Measurements from ENCODE around the gene SLC36A4. TPM values are rescaled to one million over a fixed set of nuclear protein-coding genes. Genes with fewer than 3 reads are reported as not detected.
A peak's percentile ranks its signal among the peaks of the same experiment; 100 is the strongest.
"Not testable (repeated sequence)": the region's sequence is repeated elsewhere in the genome, so short reads cannot be mapped to it uniquely, and the experiment has no call there.

SLC36A4 gene
- total RNA-seq, 6 experiments from 2014 or later: 10.6 to 18.5 (median 13.7) TPM

GRCh38 chr11:93114304-93114703, 83.5 kb downstream of the SLC36A4 start:
- H3K27me3 Mint-ChIP-seq (ENCODE audit: insufficient read depth): peaks cover 11% of the 10 kb centered on the region
- peaks cover 10% of the 10 kb centered on the region for H3K4me1 Mint-ChIP-seq (ENCODE audit: low read depth)
- H3K9me3 Mint-ChIP-seq: no peaks in the 10 kb centered on the region
- H3K4me3 Mint-ChIP-seq: no peak overlapping the region
- no peak for DNase-seq
- no peak overlapping the region for H3K27ac Mint-ChIP-seq
- no peaks in the 10 kb centered on the region for H3K36me3 Mint-ChIP-seq (ENCODE audit: low read depth)
- no peak for TF ChIP-seq CTCF (IDR thresholded peaks at IDR 0.05)

- H3K4me1 Mint-ChIP-seq (ENCODE audit: low read depth): peaks cover 10% of the 10 kb centered on the region
- H3K9me3 Mint-ChIP-seq: no peaks in the 10 kb centered on the region
- H3K27ac Mint-ChIP-seq: no peak overlapping the region
- H3K27me3 Mint-ChIP-seq (ENCODE audit: insufficient read depth): peaks cover 12% of the 10 kb centered on the region
- H3K4me3 Mint-ChIP-seq: no peak overlapping the region
- H3K36me3 Mint-ChIP-seq (ENCODE audit: low read depth): no peaks in the 10 kb centered on the region
- no peak for DNase-seq
- no peak for TF ChIP-seq CTCF (IDR thresholded peaks at IDR 0.05)
Observed at GRCh38 chr11:93113824-93114223, 84.0 kb downstream of the SLC36A4 start.

GRCh38 chr11:93111147-93111546, 86.6 kb downstream of the SLC36A4 start:
- H3K27ac Mint-ChIP-seq; H3K27me3 Mint-ChIP-seq (ENCODE audit: insufficient read depth); H3K9me3 Mint-ChIP-seq; DNase-seq; H3K4me3 Mint-ChIP-seq; H3K36me3 Mint-ChIP-seq (ENCODE audit: low read depth); H3K4me1 Mint-ChIP-seq (ENCODE audit: low read depth): not testable (repeated sequence)

GRCh38 chr11:93100211-93100610, 97.6 kb downstream of the SLC36A4 start:
- TF ChIP-seq CTCF (IDR thresholded peaks at IDR 0.05): no peak
- H3K27me3 Mint-ChIP-seq (ENCODE audit: insufficient read depth): peaks cover 3% of the 10 kb centered on the region
- peak overlapping the region; percentile 80 for H3K27ac Mint-ChIP-seq
- H3K4me3 Mint-ChIP-seq: peak overlapping the region; percentile 70
- peak; percentile 76 for DNase-seq
- peaks cover 30% of the 10 kb centered on the region for H3K4me1 Mint-ChIP-seq (ENCODE audit: low read depth)
- peaks cover 14% of the 10 kb centered on the region for H3K9me3 Mint-ChIP-seq
- H3K36me3 Mint-ChIP-seq (ENCODE audit: low read depth): peaks cover 14% of the 10 kb centered on the region; the same call in 1 of the 2 replicates

- Mint-ChIP-seq H3K27ac (peak overlapping the region; percentile 80), H3K36me3 (ENCODE audit: low read depth) (peaks cover 15% of the 10 kb centered on the region; the same call in 1 of the 2 replicates), H3K9me3 (peaks cover 15% of the 10 kb centered on the region), H3K4me1 (ENCODE audit: low read depth) (peaks cover 30% of the 10 kb centered on the region), H3K27me3 (ENCODE audit: insufficient read depth) (peaks cover 3% of the 10 kb centered on the region), H3K4me3 (peak overlapping the region; percentile 70)
- DNase-seq: peak; percentile 83
- TF ChIP-seq CTCF (IDR thresholded peaks at IDR 0.05): no peak
Observed at GRCh38 chr11:93099806-93100205, 98.0 kb downstream of the SLC36A4 start.

Other genes with a start within 250 kb of the SLC36A4 start
- not detected for gene MTNR1B, start 228.3 kb downstream of the SLC36A4 start, total RNA-seq (2021; fragmentation: NEBNext Ultra II Directional; extraction: Animal tissue kit (Norgen Biotek cat#: 25700))
- not detected for gene DEUP1, start 132.8 kb upstream of the SLC36A4 start, total RNA-seq (2021; fragmentation: NEBNext Ultra II Directional; extraction: Animal tissue kit (Norgen Biotek cat#: 25700))

All from HFFc6 (cell line).